Liver (tissue), 3 donors: ENCODE data around the gene RNASEH2C.

ENCODE experiments used
- GABPA ChIP-seq, 2 donors: IDR thresholded peaks in 1 of 2; conservative IDR thresholded peaks in 1 of 2; 2 replicates each; pipeline ENCODE4 v1.6.1; 2016; ENCODE audit warnings: antibody characterized with exemption in 2 of 2, mild to moderate bottlenecking in 1 of 2, moderate library complexity in 1 of 2
- JUND ChIP-seq, 2 donors: IDR thresholded peaks; 2 replicates each; pipeline ENCODE4 v1.6.1; 2016; ENCODE audit warnings: antibody characterized with exemption in 2 of 2
- RAD21 ChIP-seq, 2 donors: IDR thresholded peaks; 2 replicates each; pipeline ENCODE4 v1.6.1; 2016; ENCODE audit warnings: antibody characterized with exemption in 2 of 2, mild to moderate bottlenecking in 2 of 2
- RXRA ChIP-seq, 2 donors: IDR thresholded peaks; 2 replicates each; pipeline ENCODE4 v1.6.1; 2017 to 2018; ENCODE audit warnings: antibody characterized with exemption in 2 of 2, mild to moderate bottlenecking in 1 of 2
- SP1 ChIP-seq: IDR thresholded peaks from 2 replicates; pipeline ENCODE4 v1.6.1; 2018; ENCODE audit warnings: antibody characterized with exemption, mild to moderate bottlenecking
- TF ChIP-seq, protein P1 (sequence below): fragments of 150-350 bp; IDR thresholded peaks from 2 replicates; pipeline ENCODE4 v1.5.1; 2017; ENCODE audit warnings: improper control_type of control experiment, low read depth, low read length; ENCODE audit not compliant: missing input control
- donor health status: healthy.
- donor health status: healthy.

DNA sequence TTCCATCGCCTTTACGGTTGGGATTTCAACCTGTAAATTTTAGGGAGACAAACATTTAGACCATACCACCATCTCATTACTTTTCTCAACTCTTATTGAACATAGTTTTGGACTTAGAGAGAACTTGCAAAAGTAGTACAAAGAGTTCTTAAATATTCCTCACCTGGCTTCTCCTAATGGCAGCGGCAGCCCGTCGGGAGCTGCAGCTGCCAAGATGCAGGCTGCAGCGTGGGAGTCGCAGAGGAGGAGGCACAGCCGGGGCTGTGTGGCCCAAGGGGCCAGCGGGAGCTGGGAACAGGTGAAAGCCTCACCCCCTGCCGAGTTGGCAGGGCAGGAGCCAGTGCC is 23.1 kb upstream of the RNASEH2C start:
- TF ChIP-seq, protein P1, sequence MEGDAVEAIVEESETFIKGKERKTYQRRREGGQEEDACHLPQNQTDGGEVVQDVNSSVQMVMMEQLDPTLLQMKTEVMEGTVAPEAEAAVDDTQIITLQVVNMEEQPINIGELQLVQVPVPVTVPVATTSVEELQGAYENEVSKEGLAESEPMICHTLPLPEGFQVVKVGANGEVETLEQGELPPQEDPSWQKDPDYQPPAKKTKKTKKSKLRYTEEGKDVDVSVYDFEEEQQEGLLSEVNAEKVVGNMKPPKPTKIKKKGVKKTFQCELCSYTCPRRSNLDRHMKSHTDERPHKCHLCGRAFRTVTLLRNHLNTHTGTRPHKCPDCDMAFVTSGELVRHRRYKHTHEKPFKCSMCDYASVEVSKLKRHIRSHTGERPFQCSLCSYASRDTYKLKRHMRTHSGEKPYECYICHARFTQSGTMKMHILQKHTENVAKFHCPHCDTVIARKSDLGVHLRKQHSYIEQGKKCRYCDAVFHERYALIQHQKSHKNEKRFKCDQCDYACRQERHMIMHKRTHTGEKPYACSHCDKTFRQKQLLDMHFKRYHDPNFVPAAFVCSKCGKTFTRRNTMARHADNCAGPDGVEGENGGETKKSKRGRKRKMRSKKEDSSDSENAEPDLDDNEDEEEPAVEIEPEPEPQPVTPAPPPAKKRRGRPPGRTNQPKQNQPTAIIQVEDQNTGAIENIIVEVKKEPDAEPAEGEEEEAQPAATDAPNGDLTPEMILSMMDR: no peak
- TF ChIP-seq GABPA (IDR thresholded peaks at IDR 0.05 in 1 of 2, conservative IDR thresholded peaks at IDR 0.05 in 1 of 2): no peak
- no peak for TF ChIP-seq JUND (IDR thresholded peaks at IDR 0.05)
- TF ChIP-seq SP1: no peak
- no peak for TF ChIP-seq RXRA (IDR thresholded peaks at IDR 0.05)
- no peak for TF ChIP-seq RAD21 (IDR thresholded peaks at IDR 0.05)
